Measurements from ENCODE around the gene CEP164.

DNA sequence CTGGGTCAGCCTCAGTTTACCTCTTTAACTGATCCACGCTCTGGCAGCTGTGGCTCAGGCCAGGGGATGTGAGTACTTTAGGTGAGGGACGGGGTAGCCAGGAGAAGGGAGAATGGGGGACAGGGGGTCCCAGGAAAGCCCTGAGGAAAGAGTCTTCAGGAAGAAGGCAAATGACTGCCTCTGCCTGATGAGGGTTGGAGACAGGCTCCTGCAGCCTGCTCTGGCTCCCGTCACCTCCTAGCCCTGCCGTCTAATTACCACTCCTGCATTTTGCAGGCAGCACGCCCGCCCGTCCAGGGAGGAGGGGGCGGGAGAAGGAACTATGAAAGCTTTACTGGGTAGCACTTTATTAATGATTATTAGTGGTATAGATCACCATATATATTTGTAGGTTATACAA lies 116.6 kb downstream of the CEP164 start:
- TF ChIP-seq CTCF (IDR thresholded peaks at IDR 0.05; ENCODE audit: poor library complexity, severe bottlenecking): no peak
- no peak for TF ChIP-seq TAF1 (IDR thresholded peaks at IDR 0.05; ENCODE audit: low read depth)
- TF ChIP-seq POLR2AphosphoS5 (IDR thresholded peaks at IDR 0.05): no peak
- TF ChIP-seq SMC3 (conservative IDR thresholded peaks at IDR 0.05; ENCODE audit: poor library complexity): no peak
- no peak for TF ChIP-seq EP300 (conservative IDR thresholded peaks at IDR 0.05; ENCODE audit: poor library complexity, severe bottlenecking)
- no peak for TF ChIP-seq EZH2 (IDR thresholded peaks at IDR 0.05; ENCODE audit: borderline replicate concordance, insufficient read depth, low read length, poor library complexity, severe bottlenecking)
- TF ChIP-seq MXI1 (conservative IDR thresholded peaks at IDR 0.05; ENCODE audit: poor library complexity, severe bottlenecking): no peak
